HG02798 (cell line): ENCODE results near the gene RBMS3.

ENCODE experiments used
- ATAC-seq: cut with Tn5 transposase; IDR thresholded peaks from one replicate; pipeline ENCODE4 v1.9.1; 2021; ENCODE audit warnings: mild to moderate bottlenecking; ENCODE audit not compliant: unreplicated experiment, poor library complexity

The RBMS3 gene

GRCh38 chr3:29597376-29598008 lies 316.6 kb downstream of the RBMS3 start:
- no peak for ATAC-seq

- no peak for ATAC-seq
Measured at GRCh38 chr3:29601861-29602585, 321.2 kb downstream of the RBMS3 start.

GRCh38 chr3:29605845-29606244 lies 325.0 kb downstream of the RBMS3 start:
- ATAC-seq, result no peak

GRCh38 chr3:29606416-29606815 lies 325.5 kb downstream of the RBMS3 start:
- ATAC-seq, result no peak

- ATAC-seq, result no peak
Measured at GRCh38 chr3:29608414-29609327, 327.8 kb downstream of the RBMS3 start.

- no peak for ATAC-seq
Measured at GRCh38 chr3:29609328-29609811, 328.5 kb downstream of the RBMS3 start.

GRCh38 chr3:29610781-29611180 lies 329.9 kb downstream of the RBMS3 start:
- no peak for ATAC-seq

GRCh38 chr3:29611252-29611651 lies 330.4 kb downstream of the RBMS3 start:
- ATAC-seq, result no peak

- ATAC-seq, result no peak
Measured at GRCh38 chr3:29612536-29612935, 331.7 kb downstream of the RBMS3 start.

GRCh38 chr3:29614954-29615353 lies 334.1 kb downstream of the RBMS3 start:
- ATAC-seq, result no peak

GRCh38 chr3:29618395-29619282 lies 337.8 kb downstream of the RBMS3 start:
- no peak for ATAC-seq

GRCh38 chr3:29619676-29620075 lies 338.8 kb downstream of the RBMS3 start:
- no peak for ATAC-seq

- ATAC-seq, result no peak
Measured at GRCh38 chr3:29627136-29628117, 346.6 kb downstream of the RBMS3 start.

GRCh38 chr3:29628795-29629194 lies 347.9 kb downstream of the RBMS3 start:
- ATAC-seq, result no peak

- no peak for ATAC-seq
Measured at GRCh38 chr3:29635888-29636287, 355.0 kb downstream of the RBMS3 start.

GRCh38 chr3:29637068-29637467 lies 356.2 kb downstream of the RBMS3 start:
- no peak for ATAC-seq

GRCh38 chr3:29639578-29640290 lies 358.9 kb downstream of the RBMS3 start:
- no peak for ATAC-seq

GRCh38 chr3:29642393-29643033 lies 361.6 kb downstream of the RBMS3 start:
- ATAC-seq, result no peak
